ENCODE data around the gene ZNF91.
"Not testable (repeated sequence)": the region's sequence is repeated elsewhere in the genome, so short reads cannot be mapped to it uniquely, and the experiment has no call there.

ZNF91 gene

DNA sequence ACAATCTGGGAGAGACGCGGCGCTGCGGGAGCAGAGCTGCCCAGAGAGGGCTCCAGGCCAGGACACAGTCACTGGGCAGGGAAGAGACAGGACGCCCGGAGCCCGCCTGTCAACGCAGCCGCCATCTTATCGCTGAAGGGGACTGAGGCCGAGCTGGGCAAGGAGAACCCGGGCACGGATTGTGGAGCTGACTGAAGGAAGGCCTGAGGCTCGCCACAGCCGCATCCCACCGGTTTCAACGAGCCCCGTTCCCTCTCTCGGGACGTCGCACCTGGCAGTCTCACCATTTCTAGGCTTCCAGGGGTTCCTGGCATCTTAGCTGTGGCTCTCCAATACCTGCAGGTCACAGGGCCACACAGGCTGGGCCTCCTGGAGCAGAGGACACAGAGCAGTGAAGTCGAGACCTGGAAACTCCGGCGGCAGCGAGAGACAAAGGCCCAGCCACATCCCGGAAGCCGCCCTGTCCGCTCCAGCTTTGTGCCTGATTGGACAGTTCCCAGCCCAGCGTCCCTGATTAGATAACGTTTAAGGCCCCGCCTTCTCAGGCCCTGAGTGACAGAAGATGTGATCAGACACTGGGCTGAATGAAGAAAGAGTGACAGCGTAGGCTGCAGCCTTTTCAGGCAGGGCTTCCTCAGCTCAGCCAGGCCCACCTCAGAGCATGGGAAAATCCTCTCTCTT lies at the start of gene ZNF91:
Gene ZNF91 (minus strand): TSS at position 431 of the 681 bp plus-strand sequence. CDS start 117 bp downstream, at position 314.
- DNase-seq, result peak; percentile 94

- no peak for DNase-seq
Observed at GRCh38 chr19:23440791-23441190, 45.5 kb upstream of the ZNF91 start.

GRCh38 chr19:23440207-23440606 lies 44.9 kb upstream of the ZNF91 start:
- DNase-seq, result no peak

GRCh38 chr19:23439623-23440022 lies 44.4 kb upstream of the ZNF91 start:
- DNase-seq, result no peak

- DNase-seq, result no peak
Observed at GRCh38 chr19:23437901-23438300, 42.6 kb upstream of the ZNF91 start.

- no peak for DNase-seq
Observed at GRCh38 chr19:23436944-23437343, 41.7 kb upstream of the ZNF91 start.

- no peak for DNase-seq
Observed at GRCh38 chr19:23436318-23436717, 41.0 kb upstream of the ZNF91 start.

DNA sequence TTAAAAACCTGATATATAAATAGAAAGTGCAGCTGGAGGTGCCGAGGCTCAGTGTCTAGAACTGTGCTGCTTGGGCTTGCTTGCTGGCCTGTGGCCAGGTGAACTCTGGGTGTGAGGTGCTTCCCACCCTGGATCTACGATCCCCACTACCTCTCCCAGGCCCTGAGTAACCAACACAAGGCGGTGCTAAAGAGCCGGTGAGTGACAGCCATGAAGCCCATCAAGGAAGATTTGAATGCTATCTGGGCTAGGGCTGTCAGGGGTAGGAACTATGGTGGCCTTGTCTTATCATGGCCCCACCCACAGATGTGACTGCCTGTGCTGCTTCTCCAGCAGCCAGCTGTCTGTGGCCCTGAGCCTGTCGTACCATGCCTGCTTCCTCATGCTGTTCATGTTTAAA lies 25.6 kb upstream of the ZNF91 start:
- no peak for DNase-seq

- DNase-seq, result not testable (repeated sequence)
Observed at GRCh38 chr19:23419261-23419660, 24.0 kb upstream of the ZNF91 start.

- no peak for DNase-seq
Observed at GRCh38 chr19:23415561-23416191, 20.4 kb upstream of the ZNF91 start.

- DNase-seq, result no peak
Observed at GRCh38 chr19:23415034-23415433, 19.8 kb upstream of the ZNF91 start.

- DNase-seq, result no peak
Observed at GRCh38 chr19:23410155-23410554, 14.9 kb upstream of the ZNF91 start.

- no peak for DNase-seq
Observed at GRCh38 chr19:23409392-23410048, 14.2 kb upstream of the ZNF91 start.

GRCh38 chr19:23407616-23408133 lies 12.4 kb upstream of the ZNF91 start:
- DNase-seq, result no peak

DNA sequence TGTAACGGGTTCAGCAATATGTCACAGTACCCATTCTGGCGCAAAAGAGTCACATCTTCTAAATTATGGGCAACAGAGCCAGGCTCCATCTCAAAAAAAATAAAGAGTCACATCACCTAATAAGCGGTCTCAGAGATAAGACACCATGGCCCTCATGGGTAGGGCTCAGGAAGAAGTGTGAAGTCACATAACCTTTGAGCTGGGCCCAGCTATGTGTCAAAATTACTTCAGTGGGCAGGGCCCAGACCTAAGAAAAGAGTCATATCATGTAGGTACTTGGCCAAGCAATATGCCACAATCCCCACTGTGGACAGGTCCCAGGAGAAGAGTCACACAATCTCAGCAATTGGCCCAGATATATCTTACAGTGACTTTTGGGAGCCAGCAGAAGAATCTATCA lies 11.4 kb upstream of the ZNF91 start:
- no peak for DNase-seq

DNA sequence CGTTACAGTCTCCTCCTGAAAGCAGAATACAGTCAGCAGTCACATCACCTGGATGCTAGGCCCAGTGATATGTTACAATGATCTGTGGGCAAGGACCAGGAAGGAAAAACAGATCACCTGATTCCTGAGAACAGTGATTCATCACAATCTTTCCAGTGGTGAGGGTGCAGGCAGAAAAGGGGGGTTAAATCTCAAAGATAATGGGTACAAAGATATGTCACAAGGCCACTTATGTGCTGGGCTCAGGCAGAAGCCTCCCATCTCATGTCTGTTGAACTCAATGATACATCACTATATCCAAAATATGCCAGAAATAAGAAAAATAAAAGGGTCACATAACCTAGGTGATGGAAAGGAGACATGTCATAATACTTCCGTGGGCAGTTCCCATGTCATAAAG lies 10.8 kb upstream of the ZNF91 start:
- DNase-seq, result no peak

DNA sequence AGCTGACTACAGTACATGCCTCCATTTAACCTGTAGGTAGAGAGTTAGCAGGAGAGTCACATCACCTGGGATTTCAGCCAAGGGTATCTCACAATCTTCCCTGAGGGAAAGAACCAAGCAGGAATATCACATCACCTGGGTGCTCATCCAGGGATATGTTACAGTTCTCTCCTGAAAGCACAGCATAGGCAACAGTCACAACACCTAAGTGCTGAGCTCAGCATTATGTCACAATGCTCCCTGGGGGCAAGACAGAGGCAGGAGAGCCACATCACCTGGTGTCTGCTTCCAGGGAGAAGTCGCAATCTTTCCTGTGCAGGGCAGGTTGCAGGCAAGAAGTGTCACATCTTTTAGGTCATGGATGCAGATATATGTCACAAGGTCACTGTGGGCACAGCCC lies 9.4 kb upstream of the ZNF91 start:
- DNase-seq, result no peak

GRCh38 chr19:23403581-23404324 lies 8.5 kb upstream of the ZNF91 start:
- no peak for DNase-seq

GRCh38 chr19:23403052-23403451 lies 7.8 kb upstream of the ZNF91 start:
- no peak for DNase-seq

- DNase-seq, result no peak
Observed at GRCh38 chr19:23402388-23402787, 7.1 kb upstream of the ZNF91 start.

DNA sequence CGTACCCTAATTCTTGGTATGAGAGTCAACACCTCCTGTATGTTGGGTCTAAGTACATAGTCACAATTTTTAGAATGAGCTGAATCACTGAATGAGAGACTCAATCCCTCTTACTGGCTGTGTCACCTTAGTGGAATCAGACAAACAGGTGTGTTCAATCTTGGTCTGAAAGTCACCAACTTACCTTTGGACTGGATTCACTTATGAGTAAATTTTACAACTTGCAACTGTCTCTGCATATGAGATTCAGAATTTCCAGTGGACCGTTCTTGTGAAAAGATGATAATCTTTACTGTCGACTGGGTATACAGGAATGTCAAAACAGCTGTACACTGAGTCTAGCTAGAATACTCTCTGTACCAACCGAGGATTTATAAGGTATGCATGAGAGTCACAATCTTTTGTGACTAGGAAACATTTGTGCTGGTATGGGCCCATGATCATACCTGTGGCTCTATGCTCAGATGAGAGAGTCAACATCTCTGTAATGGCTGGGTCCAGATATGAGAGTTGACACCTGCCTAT lies 5.9 kb upstream of the ZNF91 start:
- DNase-seq, result no peak

DNA sequence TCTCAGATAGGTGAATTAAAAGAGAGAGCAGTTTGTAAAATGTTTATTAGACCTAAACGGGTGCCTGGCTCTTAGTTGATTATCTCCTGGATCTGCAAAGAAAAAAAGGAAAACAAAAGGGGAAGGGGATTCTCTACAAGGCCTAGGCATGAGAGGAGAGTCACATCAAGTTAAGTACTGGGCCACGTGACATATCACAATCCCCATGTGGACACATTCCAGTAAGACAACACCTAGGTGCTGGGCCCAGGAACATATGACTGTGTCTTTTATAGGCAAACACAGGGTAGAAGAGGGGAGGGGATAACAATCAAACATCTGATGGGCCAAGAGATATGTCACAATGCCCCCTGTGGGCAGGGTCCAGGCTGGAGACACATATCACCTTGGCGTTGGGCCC lies 4.2 kb upstream of the ZNF91 start:
- no peak for DNase-seq

- DNase-seq, result not testable (repeated sequence)
Observed at GRCh38 chr19:23395722-23396117, 449 bp upstream of the ZNF91 start.
